HT-29 (cell line): ENCODE measurements around the gene VIPR2. TPM values are rescaled to one million over a fixed set of nuclear protein-coding genes. Genes with fewer than 3 reads are reported as not detected.
"Not testable (repeated sequence)": the region's sequence is repeated elsewhere in the genome, so short reads cannot be mapped to it uniquely, and the experiment has no call there.

Experiments used
- DNase-seq: peaks from one replicate; pipeline ENCODE4 v3.0.0-alpha.2; 2015; ENCODE audit warnings: low spot score
- total RNA-seq: library from RNA; depleted of rRNA; stranded (reverse); fragments of >200 nt; shearing (Covaris generic); gene quantifications from 2 replicates; pipeline ENCODE4 v1.2.3, GENCODE V29; 2014

Gene VIPR2
- total RNA-seq, 1 experiment from 2014 or later: not detected

DNA sequence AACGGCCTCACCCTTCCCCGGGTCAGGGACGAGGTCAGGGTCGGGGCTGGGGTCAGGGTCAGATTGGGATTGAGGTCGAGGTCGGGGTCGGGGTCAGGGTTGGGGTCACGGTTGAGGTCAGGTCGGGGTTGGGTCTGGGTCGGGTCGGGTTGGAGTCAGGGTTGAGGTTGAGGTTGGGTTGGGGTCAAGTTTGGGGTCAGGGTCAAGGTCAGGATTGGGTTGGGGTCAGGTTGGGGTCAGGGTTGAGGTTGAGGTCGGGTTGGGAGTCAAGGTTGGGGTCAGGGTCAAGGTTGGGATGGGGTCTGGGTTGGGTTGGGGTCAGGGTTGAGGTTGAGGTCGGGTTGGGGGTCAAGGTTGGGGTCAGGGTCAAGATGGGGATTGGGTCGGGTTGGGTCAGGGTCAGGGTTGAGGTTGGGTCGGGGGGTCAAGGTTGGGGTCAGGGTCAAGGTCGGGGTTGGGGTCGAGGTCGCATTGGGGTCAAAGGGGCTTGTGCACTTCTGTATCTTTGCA lies 131.4 kb downstream of the VIPR2 start:
- no peak for DNase-seq

DNA sequence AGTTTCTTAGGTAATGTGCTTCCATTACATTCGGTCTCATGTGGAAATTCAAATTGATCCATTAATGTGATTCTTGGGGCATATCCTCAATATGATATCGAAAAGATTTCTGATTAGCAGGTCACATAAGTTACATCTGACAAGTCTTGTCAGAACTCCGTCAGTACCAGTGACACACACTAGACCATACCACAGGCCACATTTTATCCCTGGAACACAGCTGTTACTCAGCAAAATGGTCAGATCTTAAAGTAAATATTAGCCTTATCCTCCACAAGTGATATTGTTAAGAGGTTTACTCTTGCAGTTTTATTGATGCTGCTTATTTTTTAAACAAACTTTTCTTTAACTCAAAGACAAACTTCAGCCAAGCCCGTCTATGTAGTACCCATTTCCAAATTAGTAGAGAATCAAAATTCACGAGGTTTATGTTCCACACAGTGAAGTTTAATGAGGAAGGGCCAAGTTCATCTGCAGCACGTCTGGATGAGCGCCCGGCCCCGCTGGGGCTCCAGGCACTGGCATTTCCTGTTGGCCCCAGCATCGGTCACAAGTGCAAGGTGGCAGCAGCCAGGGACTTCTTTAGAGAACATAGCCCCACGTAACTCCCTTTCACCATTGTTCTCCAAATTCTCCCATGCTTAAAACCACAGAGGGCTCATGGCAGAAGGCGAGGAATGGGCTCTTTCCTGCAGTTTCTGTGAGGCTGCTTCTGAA lies 132.2 kb downstream of the VIPR2 start:
- DNase-seq: peak; percentile 55

DNA sequence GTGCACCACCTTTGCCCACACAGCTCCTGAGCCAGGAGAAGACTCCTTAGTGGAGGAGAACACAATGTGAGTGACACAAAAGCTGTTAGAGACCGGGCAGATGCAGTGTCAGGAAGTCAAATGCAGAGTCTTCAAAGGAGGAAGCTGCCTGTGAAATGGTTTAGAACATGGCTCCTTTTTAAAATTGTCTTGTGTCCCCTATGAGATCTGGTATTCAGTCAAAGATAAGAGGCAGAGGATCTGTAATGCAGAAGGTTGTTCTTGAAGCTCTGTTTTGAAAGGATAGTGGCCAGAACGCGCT lies 133.0 kb downstream of the VIPR2 start:
- DNase-seq: no peak

DNA sequence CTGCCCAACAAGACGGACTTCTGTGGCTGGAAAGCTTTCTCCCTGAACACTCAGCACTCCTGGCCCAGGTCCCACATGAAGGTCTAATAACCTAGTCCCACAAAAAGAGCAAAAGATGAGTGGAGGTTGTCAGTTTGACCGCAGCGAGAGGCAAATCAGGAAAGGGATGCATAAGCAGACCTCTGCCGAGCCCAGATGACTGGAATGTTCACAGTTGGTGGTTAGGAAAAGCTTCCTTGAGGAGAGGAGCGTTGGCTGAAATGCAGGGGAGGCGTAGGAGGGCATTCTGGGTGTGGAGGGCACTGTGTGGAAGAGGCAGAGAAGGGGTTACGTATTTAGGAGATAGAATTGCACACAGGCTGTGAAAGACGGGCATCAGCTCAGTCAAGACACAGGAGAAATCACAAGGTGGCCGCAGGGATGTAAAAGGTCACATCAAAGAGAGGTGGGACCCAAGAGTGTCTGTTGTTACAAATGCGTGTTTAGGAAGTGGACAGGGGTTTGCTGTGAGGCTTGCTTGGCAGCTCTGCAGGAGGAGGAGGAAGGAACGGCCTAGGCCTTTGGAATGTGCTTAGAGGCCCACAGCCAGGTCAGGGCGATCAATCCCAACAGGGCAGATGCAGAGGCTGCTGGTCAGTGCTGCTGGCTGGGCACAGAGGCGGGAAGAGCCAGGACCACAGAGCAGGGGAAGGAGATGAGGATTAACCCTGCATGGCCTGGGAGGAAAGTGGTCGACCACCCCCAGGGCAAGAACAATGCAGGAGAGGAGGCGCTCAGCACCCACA lies 133.5 kb downstream of the VIPR2 start:
- no peak for DNase-seq

DNA sequence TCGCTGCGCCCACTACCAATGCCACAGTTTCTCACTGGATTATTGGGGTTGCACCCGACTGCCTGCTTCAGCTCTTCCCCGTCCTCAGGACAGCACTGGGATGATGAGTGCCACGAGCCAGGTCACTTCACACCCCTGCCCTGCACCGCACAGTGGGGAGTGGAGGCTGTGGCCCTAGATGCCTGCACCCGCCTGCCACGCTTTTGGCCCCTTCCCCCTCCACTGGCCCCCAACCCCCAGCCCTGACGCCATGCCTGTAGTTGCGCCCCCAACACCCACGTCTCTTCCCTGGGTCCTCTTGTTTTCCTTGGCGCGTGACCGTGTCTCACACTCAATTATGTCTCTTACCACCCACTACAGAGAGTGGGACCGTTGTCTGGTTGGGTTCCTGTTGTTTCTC lies 134.3 kb downstream of the VIPR2 start:
- no peak for DNase-seq

DNA sequence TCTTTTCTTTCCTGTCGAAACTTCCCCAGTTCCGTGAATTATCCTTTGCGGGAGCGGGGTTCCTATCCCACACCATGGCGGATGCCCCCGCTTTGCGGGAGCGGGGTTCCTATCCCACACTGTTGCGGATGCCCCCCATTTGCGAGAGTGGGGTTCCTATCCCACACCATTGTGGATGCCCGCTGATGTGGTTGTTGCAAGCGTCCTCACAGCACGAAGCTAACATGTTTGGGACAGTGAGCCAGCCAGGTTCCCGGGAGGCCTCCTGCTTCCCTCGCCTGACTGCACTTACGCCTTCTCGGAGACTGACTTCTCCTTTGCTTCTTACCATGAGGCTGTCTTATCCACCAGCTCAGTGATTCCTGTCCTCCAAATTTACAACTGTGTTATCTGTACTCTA lies 134.7 kb downstream of the VIPR2 start:
- no peak for DNase-seq

DNA sequence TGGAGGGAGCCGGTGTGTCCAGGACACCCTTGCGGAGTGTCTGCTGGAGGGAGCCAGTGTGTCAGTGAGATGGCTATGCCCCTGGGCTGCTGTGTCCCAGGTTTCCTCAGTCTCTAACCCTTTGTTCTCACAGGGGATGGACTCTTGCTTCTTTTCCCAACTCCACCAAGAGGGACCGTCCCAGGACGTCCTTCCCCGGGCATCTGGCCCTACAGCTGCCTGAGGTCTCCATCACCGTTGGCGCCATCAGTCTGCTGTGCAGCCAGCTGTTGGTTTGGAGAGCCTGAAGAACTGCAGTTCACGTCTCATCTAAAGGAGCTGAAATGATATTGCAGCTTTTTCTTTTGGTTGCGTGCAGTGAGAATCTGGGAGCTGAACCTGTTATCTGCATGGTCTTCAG lies 136.2 kb downstream of the VIPR2 start:
- no peak for DNase-seq

DNA sequence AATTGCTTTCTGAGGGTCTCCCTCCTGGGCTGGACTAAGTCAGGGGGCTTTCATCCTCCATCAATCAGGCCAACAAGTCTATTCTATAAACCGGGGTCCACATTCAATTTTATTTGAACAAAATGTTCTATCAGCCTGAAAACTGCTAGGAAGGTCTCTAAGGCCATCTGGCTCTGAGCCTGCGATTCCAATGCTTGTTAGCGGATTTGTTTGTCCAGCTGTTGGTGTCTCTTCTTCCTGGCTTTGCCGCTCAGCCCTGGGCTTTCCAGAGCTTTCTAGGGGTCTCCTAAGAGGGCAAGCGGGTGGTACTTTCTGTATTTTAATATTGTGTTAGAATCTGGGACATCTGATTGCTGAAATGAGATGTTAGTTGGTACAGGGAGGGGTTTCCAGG lies 136.7 kb downstream of the VIPR2 start:
- no peak for DNase-seq

DNA sequence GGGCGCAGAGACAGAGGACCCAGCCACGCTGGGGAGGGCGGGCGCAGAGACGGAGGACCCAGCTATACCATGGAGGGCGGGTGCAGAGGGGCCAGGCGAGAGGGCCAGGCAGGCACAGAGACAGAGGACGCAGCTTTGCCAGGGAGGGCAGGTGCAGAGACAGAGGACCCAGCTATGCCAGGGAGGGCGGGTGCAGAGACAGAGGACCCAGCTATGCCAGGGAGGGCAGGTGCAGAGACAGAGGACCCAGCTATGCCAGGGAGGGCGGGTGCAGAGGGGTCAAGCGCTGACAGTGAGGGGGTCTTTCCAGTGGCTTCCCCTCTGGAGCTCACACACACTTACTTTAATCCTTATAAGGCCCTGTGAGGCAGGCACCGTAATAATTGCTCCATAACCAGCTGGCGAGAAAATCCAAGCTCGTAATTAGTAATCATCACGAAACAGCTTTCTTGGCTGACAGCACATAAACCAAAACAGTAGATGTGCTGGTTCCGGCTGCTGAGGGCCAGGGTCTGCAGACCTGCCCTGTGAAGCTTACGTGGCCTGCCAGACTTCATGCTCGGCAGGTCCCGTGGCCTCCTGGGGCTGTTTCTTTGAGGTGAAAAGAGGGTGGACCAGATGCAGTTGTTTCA lies 137.2 kb downstream of the VIPR2 start:
- DNase-seq: no peak

DNA sequence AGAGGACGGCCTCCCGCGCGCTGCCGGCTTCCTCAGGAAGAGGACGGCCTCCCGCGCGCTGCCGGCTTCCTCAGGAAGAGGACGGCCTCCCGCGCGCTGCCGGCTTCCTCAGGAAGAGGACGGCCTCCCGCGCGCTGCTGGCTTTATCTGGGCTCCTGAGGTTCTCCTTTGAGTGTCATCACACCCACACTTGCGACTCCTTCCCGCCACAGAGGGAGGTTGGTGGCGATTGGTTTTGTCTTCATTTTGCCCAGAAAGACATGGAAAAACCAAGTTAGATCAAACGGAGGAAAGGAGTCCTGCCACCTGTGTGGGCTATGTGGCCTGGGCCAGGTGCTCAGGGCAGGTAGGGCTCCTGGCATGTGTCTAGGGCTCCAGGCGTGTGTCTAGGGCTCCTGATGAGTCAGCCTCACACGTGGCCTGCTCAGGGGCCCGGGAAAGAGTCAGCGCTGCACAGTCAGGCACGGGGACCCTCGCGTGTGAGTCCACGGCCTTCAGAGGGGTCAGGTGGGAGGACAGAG lies 138.0 kb downstream of the VIPR2 start:
- peak; percentile 17 for DNase-seq

DNA sequence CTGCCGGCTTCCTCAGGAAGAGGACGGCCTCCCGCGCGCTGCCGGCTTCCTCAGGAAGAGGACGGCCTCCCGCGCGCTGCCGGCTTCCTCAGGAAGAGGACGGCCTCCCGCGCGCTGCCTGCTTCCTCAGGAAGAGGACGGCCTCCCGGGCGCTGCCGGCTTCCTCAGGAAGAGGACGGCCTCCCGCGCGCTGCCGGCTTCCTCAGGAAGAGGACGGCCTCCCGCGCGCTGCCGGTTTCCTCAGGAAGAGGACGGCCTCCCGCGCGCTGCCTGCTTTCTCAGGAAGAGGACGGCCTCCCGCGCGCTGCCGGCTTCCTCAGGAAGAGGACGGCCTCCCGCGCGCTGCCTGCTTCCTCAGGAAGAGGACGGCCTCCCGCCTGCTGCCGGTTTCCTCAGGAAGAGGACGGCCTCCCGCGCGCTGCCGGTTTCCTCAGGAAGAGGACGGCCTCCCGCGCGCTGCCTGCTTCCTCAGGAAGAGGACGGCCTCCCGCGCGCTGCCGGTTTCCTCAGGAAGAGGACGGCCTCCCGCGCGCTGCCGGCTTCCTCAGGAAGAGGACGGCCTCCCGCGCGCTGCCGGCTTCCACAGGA lies 138.6 kb downstream of the VIPR2 start:
- not testable (repeated sequence) for DNase-seq

DNA sequence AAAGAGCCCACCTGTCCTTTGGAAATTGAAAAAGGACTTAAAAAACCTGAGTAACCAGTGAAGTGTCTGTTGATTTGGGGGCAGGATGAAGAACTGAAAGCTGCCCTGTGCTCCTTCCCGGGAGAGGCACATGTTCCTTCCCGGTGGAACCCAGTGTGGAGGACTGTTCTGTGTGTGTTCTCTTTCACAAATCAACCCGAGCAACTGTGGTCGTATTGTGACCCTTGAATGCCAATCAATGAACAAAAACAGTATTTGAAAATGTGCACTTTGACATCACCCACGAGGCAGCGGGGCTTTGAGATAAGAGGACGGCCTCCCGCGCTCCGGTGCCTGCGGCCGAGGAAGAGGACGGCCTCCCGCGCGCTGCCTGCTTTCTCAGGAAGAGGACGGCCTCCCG lies 139.0 kb downstream of the VIPR2 start:
- no peak for DNase-seq

DNA sequence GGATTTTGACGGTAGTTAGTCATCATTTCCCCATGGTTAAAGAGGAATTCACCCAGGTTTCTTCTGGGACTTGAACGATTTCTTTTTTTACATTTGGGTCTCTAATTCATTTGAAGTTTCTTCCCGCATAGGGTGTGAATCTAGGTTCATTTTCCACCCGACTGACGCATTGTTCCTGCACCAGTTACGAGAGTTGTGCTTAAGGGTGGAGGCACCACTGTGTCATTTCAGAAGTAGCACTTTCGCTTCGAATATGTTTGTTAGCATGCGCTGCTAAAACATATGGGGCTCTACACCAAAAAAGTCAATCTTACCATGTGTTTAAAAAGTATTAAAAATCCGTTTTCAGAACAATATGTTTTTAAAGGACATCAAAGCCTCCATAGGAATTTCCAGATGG lies 140.3 kb downstream of the VIPR2 start:
- no peak for DNase-seq

DNA sequence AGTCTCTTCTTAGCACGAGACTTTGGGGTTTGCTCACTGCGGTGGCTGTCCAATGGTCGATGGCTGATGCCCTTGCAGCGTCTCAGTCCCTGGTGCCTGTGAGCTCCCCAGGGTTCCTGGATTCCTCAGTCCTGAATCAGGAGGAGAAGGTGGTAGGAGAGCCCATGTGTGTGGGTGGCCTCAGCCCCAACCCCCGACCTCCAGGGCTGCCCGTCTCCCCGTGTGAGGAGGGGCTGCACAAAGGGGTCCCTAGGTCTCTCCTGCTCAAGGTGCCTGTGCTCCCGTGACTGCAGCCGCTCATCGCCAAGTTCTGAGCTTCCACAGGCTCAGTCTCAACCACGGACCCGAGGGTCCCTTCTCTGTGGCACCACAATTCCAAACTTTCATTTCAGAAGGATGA lies 142.9 kb downstream of the VIPR2 start:
- no peak for DNase-seq

DNA sequence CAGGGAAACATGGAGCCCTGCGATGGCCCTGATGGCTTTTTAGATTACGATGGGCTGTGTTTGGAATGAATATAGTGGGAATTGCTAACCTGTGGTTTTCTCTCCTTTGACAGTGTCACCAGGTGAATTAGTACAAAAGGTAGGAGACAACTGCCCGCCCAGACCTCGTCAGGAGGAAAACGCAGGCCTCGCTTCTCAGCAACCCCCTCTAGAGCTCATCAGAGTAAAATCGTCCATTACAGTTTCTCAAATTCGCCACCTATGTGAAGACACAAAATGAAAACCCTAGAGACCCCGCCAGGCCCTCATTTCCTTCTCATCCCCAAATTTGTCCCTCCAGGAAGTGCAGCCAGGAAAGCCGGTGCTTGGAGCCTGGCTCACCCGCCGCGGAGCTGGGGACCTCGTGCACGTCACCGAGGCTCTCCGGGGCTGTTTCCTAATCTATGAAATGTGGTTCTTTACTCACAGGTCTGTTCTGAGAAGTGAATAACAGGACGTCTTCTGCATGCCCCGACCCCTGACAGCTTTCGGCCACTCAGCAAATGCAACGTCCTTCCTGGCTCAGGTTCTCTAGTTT lies 143.7 kb downstream of the VIPR2 start:
- peak; percentile 11 for DNase-seq

DNA sequence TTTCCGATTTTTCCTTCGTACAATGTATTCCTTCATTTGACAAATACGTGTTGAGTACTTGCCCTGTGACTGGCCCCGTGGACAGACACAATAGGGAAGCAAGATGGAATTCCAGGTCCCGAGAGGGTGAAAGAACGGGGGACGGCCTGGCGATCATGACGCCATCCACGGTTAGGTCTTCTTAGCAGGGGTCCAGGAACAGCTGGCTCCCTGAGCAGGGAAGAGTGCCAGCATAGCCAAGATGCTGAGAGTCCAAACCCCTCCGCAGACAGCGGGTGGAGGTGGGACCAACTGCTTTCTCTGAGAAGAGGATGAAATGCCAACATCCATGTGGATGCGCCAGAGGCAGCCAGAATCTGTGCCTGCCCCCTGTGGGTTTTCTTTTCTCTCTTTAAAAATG lies 144.6 kb downstream of the VIPR2 start:
- no peak for DNase-seq

DNA sequence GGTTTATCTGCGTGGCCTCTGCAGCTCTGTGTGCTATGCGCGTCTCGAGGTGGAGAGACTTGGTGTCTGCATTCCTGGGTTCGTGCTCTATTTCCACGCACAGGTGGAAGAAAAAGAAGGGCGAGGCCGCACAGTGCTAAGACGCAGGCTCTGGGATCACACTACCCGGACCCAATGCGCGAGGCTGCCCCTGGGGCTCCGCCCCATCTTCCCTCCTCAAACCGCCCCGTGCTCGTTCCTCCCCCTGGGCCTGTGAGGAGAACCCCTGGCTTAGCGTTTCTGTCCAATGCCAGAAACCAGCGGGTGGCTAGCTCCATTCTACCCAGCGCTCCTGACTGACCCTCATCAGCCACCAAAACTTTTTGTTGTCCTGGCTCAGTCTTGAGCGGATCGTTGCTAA lies 145.2 kb downstream of the VIPR2 start:
- DNase-seq: no peak

DNA sequence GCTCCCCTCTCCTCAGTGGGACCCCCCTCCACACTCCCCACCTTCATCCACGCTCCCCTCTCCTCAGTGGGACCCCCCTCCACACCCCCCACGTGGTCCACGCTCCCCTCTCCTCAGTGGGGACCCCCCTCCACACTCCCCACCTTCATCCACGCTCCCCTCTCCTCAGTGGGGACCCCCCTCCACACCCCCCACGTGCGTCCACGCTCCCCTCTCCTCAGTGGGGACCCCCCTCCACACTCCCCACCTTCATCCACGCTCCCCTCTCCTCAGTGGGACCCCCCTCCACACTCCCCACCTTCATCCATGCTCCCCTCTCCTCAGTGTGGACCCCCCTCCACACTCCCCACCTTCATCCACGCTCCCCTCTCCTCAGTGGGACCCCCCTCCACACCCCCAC lies 146.4 kb downstream of the VIPR2 start:
- DNase-seq: not testable (repeated sequence)

DNA sequence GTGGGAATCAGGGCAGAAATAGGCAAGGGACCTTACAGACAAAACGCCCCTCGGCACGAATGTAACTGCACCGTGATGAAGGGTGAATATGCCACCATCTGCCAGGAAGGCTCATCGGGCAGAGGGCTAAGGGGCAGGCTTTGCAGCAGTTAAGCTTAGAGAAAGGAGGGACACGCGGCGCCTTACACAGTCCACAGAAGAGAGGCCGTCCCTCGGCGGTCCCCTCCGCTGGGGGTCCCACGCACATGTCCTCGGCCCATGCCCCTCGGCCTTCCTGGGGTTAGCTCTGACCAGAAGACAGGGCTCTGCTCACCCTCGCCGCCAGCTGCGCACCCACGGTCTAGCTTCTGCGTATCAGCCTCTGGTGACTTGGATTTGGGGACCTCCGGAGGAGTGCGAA lies 147.2 kb downstream of the VIPR2 start:
- no peak for DNase-seq

DNA sequence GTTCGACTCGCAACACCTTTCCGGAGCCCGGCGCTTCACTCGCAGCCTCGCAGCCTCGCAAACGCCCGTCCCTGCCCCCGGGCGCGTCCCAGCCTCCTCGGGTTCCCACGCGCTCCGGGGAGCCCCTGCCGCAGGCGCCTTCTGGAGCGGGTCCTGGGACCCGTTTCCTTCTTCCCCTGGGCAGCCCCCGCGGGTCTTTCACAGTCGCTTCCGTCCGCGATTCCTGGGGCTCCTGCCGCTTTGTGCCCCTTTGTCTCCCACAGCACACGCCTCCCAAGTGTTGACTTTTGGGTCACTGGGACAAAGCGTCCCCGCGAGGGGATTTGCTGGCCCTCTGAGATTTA lies 147.6 kb downstream of the VIPR2 start:
- no peak for DNase-seq

DNA sequence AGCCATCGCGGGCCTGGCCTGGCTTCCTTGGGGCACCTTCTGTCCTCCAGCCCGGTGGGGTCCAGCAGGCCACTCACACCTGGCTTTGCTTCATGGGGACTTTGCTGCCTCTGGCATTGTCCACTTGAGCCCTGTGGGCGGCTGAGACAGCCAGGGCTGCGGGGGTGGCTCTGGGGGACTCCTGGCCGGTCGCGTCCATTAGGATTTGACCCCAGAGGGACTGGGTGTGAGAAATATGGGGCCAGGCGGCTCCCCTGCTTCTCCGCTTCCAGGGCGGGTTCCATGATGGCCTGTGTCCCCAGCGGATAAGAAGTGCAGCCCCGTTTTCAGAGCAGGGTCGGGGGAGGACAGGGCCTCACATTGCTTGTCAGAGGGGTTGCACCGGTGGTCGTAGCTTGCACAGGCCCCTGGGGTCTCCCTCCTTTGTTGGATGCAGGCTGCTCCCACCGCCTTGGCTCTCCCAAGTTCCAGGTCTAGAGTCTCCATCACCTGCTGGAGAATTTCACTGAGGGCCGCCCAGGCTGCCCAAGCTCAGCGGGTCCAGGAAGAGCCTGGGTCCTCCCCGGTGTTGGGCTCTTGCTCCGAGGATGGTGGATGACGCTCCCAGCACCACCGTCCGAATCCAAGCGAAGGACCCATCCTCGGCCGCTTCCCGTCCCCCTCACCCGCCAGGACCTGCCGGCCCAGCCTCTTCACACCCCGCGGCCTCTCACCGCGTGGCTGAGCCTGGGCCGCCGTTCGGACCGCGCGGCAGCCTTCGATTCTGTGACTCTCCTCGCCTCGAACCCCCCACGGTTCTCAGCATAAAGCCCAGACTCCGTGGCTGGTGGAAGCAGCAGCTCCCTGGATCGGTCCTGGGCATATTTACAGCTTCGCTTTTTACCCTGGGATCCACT lies 148.2 kb downstream of the VIPR2 start:
- no peak for DNase-seq
